LNCaP clone FGC (cell line): ENCODE measurements around the gene LOXL4.
A peak's percentile ranks its signal among the peaks of the same experiment; 100 is the strongest.

ENCODE experiments used
- DNase-seq: peaks from one replicate; pipeline ENCODE4 v3.0.0-alpha.2; 2011; ENCODE audit warnings: low read depth
- H3K4me3 ChIP-seq: 2 replicates; pipeline ENCODE4 v1.5.1; 2011; ENCODE audit warnings: mild to moderate bottlenecking, low read depth, low read length, control low read depth
- TF ChIP-seq, protein P1 (sequence below): IDR thresholded peaks from 2 replicates; pipeline ENCODE4 v1.5.1; 2012; ENCODE audit warnings: mild to moderate bottlenecking; ENCODE audit not compliant: control insufficient read depth, insufficient read depth; ENCODE audit errors: extremely low read depth

Gene LOXL4

DNA sequence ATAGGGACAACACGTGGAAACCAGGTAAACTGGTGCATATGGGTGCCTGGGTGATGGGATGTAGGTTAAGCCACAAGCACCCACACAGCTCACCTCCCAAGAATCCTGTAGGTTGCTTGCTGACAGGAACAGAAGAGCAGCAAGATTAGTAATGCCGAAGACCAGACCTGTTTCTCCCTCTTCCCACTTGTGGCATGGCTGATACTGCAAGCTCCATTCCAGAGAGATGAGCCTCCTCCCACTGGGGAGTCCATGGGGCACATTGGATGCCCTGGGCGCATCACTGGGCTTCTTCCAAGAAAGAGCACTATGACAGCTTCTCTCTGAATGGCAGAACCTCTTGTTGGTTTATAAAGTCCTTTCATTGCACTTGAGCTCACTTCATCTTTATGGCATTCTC is 44.4 kb upstream of the LOXL4 start:
- no peak for DNase-seq
- H3K4me3 ChIP-seq: no peak overlapping the region
- TF ChIP-seq, protein P1, sequence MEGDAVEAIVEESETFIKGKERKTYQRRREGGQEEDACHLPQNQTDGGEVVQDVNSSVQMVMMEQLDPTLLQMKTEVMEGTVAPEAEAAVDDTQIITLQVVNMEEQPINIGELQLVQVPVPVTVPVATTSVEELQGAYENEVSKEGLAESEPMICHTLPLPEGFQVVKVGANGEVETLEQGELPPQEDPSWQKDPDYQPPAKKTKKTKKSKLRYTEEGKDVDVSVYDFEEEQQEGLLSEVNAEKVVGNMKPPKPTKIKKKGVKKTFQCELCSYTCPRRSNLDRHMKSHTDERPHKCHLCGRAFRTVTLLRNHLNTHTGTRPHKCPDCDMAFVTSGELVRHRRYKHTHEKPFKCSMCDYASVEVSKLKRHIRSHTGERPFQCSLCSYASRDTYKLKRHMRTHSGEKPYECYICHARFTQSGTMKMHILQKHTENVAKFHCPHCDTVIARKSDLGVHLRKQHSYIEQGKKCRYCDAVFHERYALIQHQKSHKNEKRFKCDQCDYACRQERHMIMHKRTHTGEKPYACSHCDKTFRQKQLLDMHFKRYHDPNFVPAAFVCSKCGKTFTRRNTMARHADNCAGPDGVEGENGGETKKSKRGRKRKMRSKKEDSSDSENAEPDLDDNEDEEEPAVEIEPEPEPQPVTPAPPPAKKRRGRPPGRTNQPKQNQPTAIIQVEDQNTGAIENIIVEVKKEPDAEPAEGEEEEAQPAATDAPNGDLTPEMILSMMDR: no peak

GRCh38 chr10:98310701-98311100 is 42.7 kb upstream of the LOXL4 start:
- no peak overlapping the region for H3K4me3 ChIP-seq
- DNase-seq: no peak
- TF ChIP-seq, protein P1: no peak

GRCh38 chr10:98309366-98310355 is 41.7 kb upstream of the LOXL4 start:
- TF ChIP-seq, protein P1: peak; percentile 96
- H3K4me3 ChIP-seq: no peak overlapping the region
- DNase-seq: peak; percentile 46

DNA sequence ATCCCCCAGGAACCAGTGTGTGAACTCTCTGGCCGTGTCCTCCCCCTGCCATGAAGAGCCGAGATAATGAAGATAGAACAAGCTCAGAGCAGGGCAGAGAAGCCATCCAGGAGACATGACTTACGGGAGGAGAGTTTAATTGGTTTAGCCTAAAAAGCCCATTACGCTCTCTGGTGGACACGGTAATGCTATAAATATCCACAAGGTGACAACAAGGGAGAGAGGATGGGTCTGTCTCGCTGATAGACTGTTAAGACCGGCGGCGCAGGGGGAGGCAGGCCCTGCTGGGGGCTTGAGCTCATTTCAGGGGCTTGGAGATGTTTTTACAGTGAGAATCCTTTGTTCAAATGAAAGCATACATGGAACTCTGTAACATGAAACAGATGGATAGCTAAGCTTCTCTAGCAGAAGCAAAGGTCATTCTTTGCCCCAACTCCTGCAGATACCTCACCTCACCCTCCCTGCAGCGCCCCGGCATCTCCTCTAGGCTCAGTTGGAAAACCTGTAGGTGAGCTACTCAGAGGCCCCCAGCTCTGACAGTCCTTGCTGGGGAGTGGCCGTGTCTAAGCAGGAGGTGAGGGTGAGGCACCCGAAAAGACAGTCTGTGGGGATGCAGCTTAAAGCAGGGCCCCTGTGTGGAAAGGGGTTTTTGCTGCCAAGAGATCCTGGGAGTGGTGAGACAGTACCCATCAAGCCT is 40.8 kb upstream of the LOXL4 start:
- DNase-seq: no peak
- TF ChIP-seq, protein P1: no peak
- H3K4me3 ChIP-seq: no peak overlapping the region

DNA sequence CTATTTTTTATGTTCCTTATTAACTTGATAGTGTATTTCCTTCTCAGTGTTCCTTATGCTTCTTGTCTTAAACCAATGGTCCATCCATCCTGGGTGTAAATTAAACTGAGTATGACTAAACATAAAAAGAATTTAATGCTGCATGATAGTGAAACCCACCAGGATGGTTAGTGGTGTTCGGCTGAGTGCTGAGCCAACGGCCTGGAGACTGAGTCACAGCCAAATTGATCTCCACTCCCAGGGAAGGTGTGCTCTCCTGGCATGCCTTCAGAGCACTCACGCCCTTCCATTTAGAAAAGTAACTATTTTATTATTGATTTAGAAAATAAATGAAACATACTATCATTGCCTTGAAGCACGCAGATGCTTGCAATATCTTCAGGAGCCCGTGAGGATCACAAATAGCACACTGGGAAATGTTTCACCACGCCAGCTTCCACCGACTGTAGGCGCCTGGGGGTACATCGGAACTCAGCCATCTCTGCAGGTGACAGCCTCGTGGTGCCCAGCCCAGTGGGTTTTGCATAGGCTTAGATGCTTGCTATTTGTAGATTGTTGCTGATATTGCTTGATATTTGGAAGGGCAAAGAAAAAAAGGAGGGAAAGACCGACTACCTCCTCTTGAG is 40.0 kb upstream of the LOXL4 start:
- TF ChIP-seq, protein P1: no peak
- DNase-seq: no peak
- no peak overlapping the region for H3K4me3 ChIP-seq

- TF ChIP-seq, protein P1: no peak
- no peak overlapping the region for H3K4me3 ChIP-seq
- no peak for DNase-seq
These were observed 38.5 kb upstream of the LOXL4 start for GRCh38 chr10:98306501-98306900.
